Left lung (tissue), 10 donors: Measurements from ENCODE around the gene MAB21L1. TPM values are rescaled to one million over a fixed set of nuclear protein-coding genes. Genes with fewer than 3 reads are reported as not detected.

Experiments
- ATAC-seq: fragments of 200-7000 bp; cut with Tn5 transposase; one replicate; pipeline ENCODE4 v1.9.1; 2020; ENCODE audit warnings: moderate library complexity
- DNase-seq, 4 donors: peaks; one replicate each; pipeline ENCODE4 v3.0.0-alpha.2; 2013 to 2020
- H3K27ac ChIP-seq, 2 donors: fragments of 200-600 bp; sonication (generic) in 1 of 2; one replicate each; pipeline versions ENCODE4 v1.5.0 to v1.8.0; 2020 to 2021
- H3K27me3 ChIP-seq, 2 donors: fragments of 200-600 bp; sonication (generic) in 1 of 2; one replicate each; pipeline versions ENCODE4 v1.5.0 to v1.8.0; 2020 to 2021
- H3K36me3 ChIP-seq, 2 donors: fragments of 200-600 bp; sonication (generic) in 1 of 2; one replicate each; pipeline versions ENCODE4 v1.5.0 to v1.8.0; 2020 to 2021
- H3K4me1 ChIP-seq, 2 donors: fragments of 200-600 bp; one replicate each; pipeline ENCODE4 v1.8.0; 2021
- H3K4me3 ChIP-seq, 2 donors: fragments of 200-600 bp; sonication (generic) in 1 of 2; one replicate each; pipeline versions ENCODE4 v1.5.0 to v1.8.0; 2020 to 2021; ENCODE audit warnings: mild to moderate bottlenecking in 1 of 2
- H3K9me3 ChIP-seq, 2 donors: fragments of 200-600 bp; sonication (generic) in 1 of 2; one replicate each; pipeline versions ENCODE4 v1.5.0 to v1.8.0; 2020 to 2021
- CTCF ChIP-seq, 2 donors: fragments of 200-600 bp; sonication (generic) in 1 of 2; IDR thresholded peaks; one replicate each; pipeline versions ENCODE4 v1.5.0 to v1.8.0; 2021; ENCODE audit warnings: antibody characterized with exemption in 2 of 2
- intact Hi-C, 2 donors: fragments of 100-400 bp; cut with DNase I; formaldehyde crosslinking; loops; one replicate each; pipeline versions ENCODE4 v1.11.2 to v1.14.2; 2022
- polyA plus RNA-seq, 6 donors: library from polyadenylated mRNA; unstranded; fragments of 120-200 nt; gene quantifications; one replicate each; pipeline ENCODE4 v1.2.1, GENCODE V29; 2013; ENCODE audit not compliant: insufficient read length in 6 of 6
- total RNA-seq, 2 donors: library from RNA; stranded (reverse); fragmentation: NEBNext Ultra II Directional; extraction: Animal tissue kit (Norgen Biotek cat#: 25700); gene quantifications; one replicate each; pipeline ENCODE4 v1.2.1, GENCODE V29; 2021
- donor health status: DM: no; HTN: yes; CAD: no.
- donor health status: DM: no; HTN: no; CAD: no.

Gene MAB21L1
- total and polyA plus RNA-seq, 8 donors, result 0.04 to 0.12 (median 0.07) TPM; not detected in 2

GRCh38 chr13:35499676-35500075 is 23.2 kb upstream of the MAB21L1 start:
- Histone ChIP-seq H3K27me3 (no peaks in the 10 kb centered on the region), H3K27ac (no peak overlapping the region), H3K4me3 (no peak overlapping the region), H3K9me3 (peaks cover 0 to 5% of the 10 kb centered on the region in 2 donors), H3K36me3 (no peaks in the 10 kb centered on the region), H3K4me1 (no peaks in the 10 kb centered on the region)
- intact Hi-C loops, result no loop called here
- no peak for TF ChIP-seq CTCF (IDR thresholded peaks at IDR 0.05)
- peak in 1 of 4 donors; percentile 13 for DNase-seq
- no peak for ATAC-seq

GRCh38 chr13:35499196-35499662 is 22.7 kb upstream of the MAB21L1 start:
- Histone ChIP-seq H3K9me3 (peaks cover 0 to 7% of the 10 kb centered on the region in 2 donors), H3K4me3 (no peak overlapping the region), H3K27me3 (no peaks in the 10 kb centered on the region), H3K36me3 (no peaks in the 10 kb centered on the region), H3K27ac (no peak overlapping the region), H3K4me1 (no peaks in the 10 kb centered on the region)
- DNase-seq (no peak), ATAC-seq (peak; percentile 94)
- no peak for TF ChIP-seq CTCF (IDR thresholded peaks at IDR 0.05)
- intact Hi-C loops, result no loop called here

GRCh38 chr13:35498231-35498630 is 21.7 kb upstream of the MAB21L1 start:
- no peaks in the 10 kb centered on the region for H3K4me1 ChIP-seq
- H3K27ac ChIP-seq, result no peak overlapping the region
- peaks cover 0 to 7% of the 10 kb centered on the region in 2 donors for H3K9me3 ChIP-seq
- no peak overlapping the region for H3K4me3 ChIP-seq
- ATAC-seq (no peak), DNase-seq (no peak)
- intact Hi-C loops, result no loop called here
- H3K36me3 ChIP-seq, result no peaks in the 10 kb centered on the region
- no peaks in the 10 kb centered on the region for H3K27me3 ChIP-seq
- TF ChIP-seq CTCF (IDR thresholded peaks at IDR 0.05), result no peak

GRCh38 chr13:35496761-35497386 is 20.4 kb upstream of the MAB21L1 start:
- peak; percentile 32 for ATAC-seq
- Histone ChIP-seq H3K27me3 (no peaks in the 10 kb centered on the region), H3K36me3 (no peaks in the 10 kb centered on the region), H3K27ac (no peak overlapping the region), H3K9me3 (peaks cover 0 to 7% of the 10 kb centered on the region in 2 donors), H3K4me1 (no peaks in the 10 kb centered on the region), H3K4me3 (no peak overlapping the region)
- intact Hi-C loops, result no loop called here
- no peak for TF ChIP-seq CTCF (IDR thresholded peaks at IDR 0.05)
- no peak for DNase-seq

GRCh38 chr13:35496006-35496405 is 19.5 kb upstream of the MAB21L1 start:
- Histone ChIP-seq H3K9me3 (peaks cover 0 to 7% of the 10 kb centered on the region in 2 donors), H3K27me3 (no peaks in the 10 kb centered on the region), H3K36me3 (no peaks in the 10 kb centered on the region), H3K27ac (no peak overlapping the region), H3K4me1 (no peaks in the 10 kb centered on the region), H3K4me3 (no peak overlapping the region)
- no peak for ATAC-seq
- DNase-seq, result no peak
- intact Hi-C loops, result no loop called here
- no peak for TF ChIP-seq CTCF (IDR thresholded peaks at IDR 0.05)
